Tibial nerve (tissue), 4 donors: ENCODE data around the gene TRPM4. TPM values are rescaled to one million over a fixed set of nuclear protein-coding genes. Genes with fewer than 3 reads are reported as not detected.

Experiments
- DNase-seq, 2 donors: peaks; one replicate each; pipeline ENCODE4 v3.0.0-alpha.2; 2019; ENCODE audit warnings: low spot score in 2 of 2
- H3K27ac ChIP-seq, 4 donors: fragments of 200-600 bp; sonication (generic) in 3 of 4; one replicate each; pipeline ENCODE4 v1.5.1; 2017 to 2019; ENCODE audit warnings: mild to moderate bottlenecking in 1 of 4
- H3K27me3 ChIP-seq, 2 donors: fragments of 200-600 bp; sonication (generic) in 1 of 2; one replicate each; pipeline versions ENCODE4 v1.5.1 to v1.6.0; 2017 to 2019
- H3K36me3 ChIP-seq, 3 donors: fragments of 200-600 bp; sonication (generic); one replicate each; pipeline ENCODE4 v1.5.1; 2018 to 2019
- H3K4me1 ChIP-seq, 4 donors: fragments of 200-600 bp; sonication (generic) in 3 of 4; one replicate each; pipeline ENCODE4 v1.5.1; 2017 to 2019
- H3K4me3 ChIP-seq, 4 donors: fragments of 200-600 bp; sonication (generic) in 3 of 4; one replicate each; pipeline ENCODE4 v1.5.1; 2017 to 2019; ENCODE audit warnings: mild to moderate bottlenecking in 1 of 4, moderate library complexity in 1 of 4
- H3K9me3 ChIP-seq, 4 donors: fragments of 200-600 bp; sonication (generic) in 3 of 4; one replicate each; pipeline ENCODE4 v1.5.1; 2017 to 2019
- EP300 ChIP-seq, 2 donors: sonication (generic); formaldehyde crosslinking; IDR thresholded peaks; one replicate each; pipeline ENCODE4 v1.6.1; 2017; ENCODE audit warnings: antibody characterized with exemption in 2 of 2, mild to moderate bottlenecking in 1 of 2
- POLR2A ChIP-seq, 2 donors: fragments of 450-650 bp; IDR thresholded peaks; one replicate each; pipeline ENCODE4 v1.6.1; 2017; ENCODE audit warnings: antibody characterized with exemption in 2 of 2, mild to moderate bottlenecking in 2 of 2, moderate library complexity in 2 of 2
- WGBS, 2 donors: methylation state at CpG; one replicate each; pipeline ENCODE4 v1.1.5; 2018; 5-methylcytosine and 5-hydroxymethylcytosine counted together
- total RNA-seq, 4 donors: library from RNA; depleted of rRNA; stranded (reverse); fragments of >200 nt; gene quantifications; one replicate each; pipeline ENCODE4 v1.1.0, GENCODE V29; 2016
- TF ChIP-seq, protein P1 (sequence below), 5 experiments: fragments of 200-600 bp in 3 of 5; fragments of 450-650 bp in 2 of 5; sonication (generic) in 3 of 5; IDR thresholded peaks; one replicate each; pipeline ENCODE4 v1.5.1; 2016 to 2019; ENCODE audit warnings: antibody characterized with exemption in 5 of 5, mild to moderate bottlenecking in 3 of 5, moderate library complexity in 2 of 5

The TRPM4 gene
- total RNA-seq, 4 donors from 2014 or later = 12.6 to 22.4 (median 16.7) TPM

GRCh38 chr19:49213791-49214190 lies 56.2 kb downstream of the TRPM4 start:
- peaks cover 0 to 22% (median 0%) of the 10 kb centered on the region in 4 donors for H3K4me1 ChIP-seq
- no peak overlapping the region for H3K27ac ChIP-seq
- H3K9me3 ChIP-seq = no peaks in the 10 kb centered on the region
- no peaks in the 10 kb centered on the region for H3K36me3 ChIP-seq
- no peaks in the 10 kb centered on the region for H3K27me3 ChIP-seq
- no peak overlapping the region for H3K4me3 ChIP-seq
- TF ChIP-seq POLR2A (IDR thresholded peaks at IDR 0.05) = no peak
- no peak for TF ChIP-seq EP300 (IDR thresholded peaks at IDR 0.05)
- TF ChIP-seq, protein P1, sequence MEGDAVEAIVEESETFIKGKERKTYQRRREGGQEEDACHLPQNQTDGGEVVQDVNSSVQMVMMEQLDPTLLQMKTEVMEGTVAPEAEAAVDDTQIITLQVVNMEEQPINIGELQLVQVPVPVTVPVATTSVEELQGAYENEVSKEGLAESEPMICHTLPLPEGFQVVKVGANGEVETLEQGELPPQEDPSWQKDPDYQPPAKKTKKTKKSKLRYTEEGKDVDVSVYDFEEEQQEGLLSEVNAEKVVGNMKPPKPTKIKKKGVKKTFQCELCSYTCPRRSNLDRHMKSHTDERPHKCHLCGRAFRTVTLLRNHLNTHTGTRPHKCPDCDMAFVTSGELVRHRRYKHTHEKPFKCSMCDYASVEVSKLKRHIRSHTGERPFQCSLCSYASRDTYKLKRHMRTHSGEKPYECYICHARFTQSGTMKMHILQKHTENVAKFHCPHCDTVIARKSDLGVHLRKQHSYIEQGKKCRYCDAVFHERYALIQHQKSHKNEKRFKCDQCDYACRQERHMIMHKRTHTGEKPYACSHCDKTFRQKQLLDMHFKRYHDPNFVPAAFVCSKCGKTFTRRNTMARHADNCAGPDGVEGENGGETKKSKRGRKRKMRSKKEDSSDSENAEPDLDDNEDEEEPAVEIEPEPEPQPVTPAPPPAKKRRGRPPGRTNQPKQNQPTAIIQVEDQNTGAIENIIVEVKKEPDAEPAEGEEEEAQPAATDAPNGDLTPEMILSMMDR (IDR thresholded peaks at IDR 0.05) = no peak
- 81 to 82% methylated on average over 12 to 13 of the region's 13 CpGs for WGBS, 2 donors
- DNase-seq = no peak

DNA sequence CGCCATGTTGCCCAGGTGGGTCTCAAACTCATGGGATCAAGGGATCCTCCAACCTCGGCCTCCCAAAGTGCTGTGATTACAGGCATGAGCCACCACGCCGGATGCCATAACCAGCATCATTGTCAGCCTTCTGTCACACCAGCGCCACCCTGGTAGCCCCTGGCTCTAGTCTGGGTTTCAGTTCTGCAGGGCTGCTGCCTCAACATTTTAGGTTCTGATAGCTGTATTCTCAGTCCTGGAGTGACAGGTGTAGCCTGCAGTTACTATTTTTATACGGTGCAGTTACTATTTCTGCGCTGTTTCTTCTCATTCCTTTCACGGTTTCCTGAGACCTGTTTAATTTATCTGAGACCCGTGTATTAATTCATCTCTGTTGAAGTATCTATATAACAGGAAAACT lies 57.1 kb downstream of the TRPM4 start:
- TF ChIP-seq POLR2A (IDR thresholded peaks at IDR 0.05) (no peak), EP300 (IDR thresholded peaks at IDR 0.05) (no peak)
- TF ChIP-seq, protein P1 (IDR thresholded peaks at IDR 0.05) = no peak
- Histone ChIP-seq H3K4me3 (no peak overlapping the region), H3K36me3 (no peaks in the 10 kb centered on the region), H3K27me3 (no peaks in the 10 kb centered on the region), H3K27ac (no peak overlapping the region), H3K4me1 (peaks cover 0 to 22% (median 0%) of the 10 kb centered on the region in 4 donors), H3K9me3 (no peaks in the 10 kb centered on the region)
- no peak for DNase-seq
- 91 to 93% methylated on average over 9 of the region's 9 CpGs for whole genome bisulfite sequencing, 2 donors

DNA sequence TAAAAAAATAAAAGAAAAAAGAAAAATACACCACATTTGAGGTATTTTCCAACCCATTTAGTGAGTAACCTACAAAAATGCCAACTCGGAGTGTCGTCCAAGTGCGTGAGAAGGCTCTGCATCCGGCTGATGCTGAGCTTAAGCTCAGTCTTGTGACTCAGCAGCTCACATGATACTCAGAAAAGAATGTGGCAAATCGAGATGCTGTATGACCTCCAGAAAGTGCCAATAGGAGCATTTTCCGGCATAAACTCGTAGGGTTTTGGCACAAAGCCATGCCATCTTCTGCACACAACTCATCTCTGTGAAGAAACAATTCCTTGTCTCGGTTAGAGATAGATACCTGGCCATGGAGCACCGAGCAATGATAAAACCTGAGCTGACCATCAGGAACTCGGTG lies 58.5 kb downstream of the TRPM4 start:
- H3K27me3 ChIP-seq = no peaks in the 10 kb centered on the region
- DNase-seq = no peak
- no peak overlapping the region for H3K27ac ChIP-seq
- H3K4me1 ChIP-seq = peaks cover 0 to 9% (median 0%) of the 10 kb centered on the region in 4 donors
- no peaks in the 10 kb centered on the region for H3K9me3 ChIP-seq
- TF ChIP-seq EP300 (IDR thresholded peaks at IDR 0.05) (no peak), POLR2A (IDR thresholded peaks at IDR 0.05) (no peak)
- TF ChIP-seq, protein P1 (IDR thresholded peaks at IDR 0.05) = no peak
- no peak overlapping the region for H3K4me3 ChIP-seq
- H3K36me3 ChIP-seq = no peaks in the 10 kb centered on the region
- 68 to 75% methylated on average over 9 to 10 of the region's 10 CpGs for WGBS, 2 donors

DNA sequence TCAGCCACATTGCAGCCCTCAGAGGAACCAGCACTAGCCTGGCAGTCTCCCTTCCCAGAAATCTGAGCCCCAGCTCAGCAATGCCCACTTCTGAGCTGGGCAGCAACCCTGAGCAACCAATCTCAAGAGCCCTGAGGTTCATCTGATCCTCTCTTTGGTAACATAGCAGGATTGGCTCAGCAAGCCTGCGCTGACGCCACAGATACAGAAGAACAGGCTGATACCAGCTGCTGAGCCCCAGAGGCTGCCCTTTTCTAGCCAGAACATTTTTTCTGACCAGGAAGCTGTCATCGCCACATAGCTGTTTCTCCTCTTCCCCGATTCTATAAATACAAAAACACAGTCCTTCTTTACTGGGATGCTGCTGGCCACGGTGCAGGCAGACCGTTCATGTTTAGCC lies 59.8 kb downstream of the TRPM4 start:
- no peaks in the 10 kb centered on the region for H3K27me3 ChIP-seq
- no peaks in the 10 kb centered on the region for H3K4me1 ChIP-seq
- H3K4me3 ChIP-seq = no peak overlapping the region
- 82 to 85% methylated on average over 6 of the region's 6 CpGs for WGBS, 2 donors
- no peak for TF ChIP-seq POLR2A (IDR thresholded peaks at IDR 0.05)
- TF ChIP-seq, protein P1 (IDR thresholded peaks at IDR 0.05) = no peak
- TF ChIP-seq EP300 (IDR thresholded peaks at IDR 0.05) = no peak
- DNase-seq = no peak
- H3K27ac ChIP-seq = no peak overlapping the region
- H3K9me3 ChIP-seq = no peaks in the 10 kb centered on the region
- no peaks in the 10 kb centered on the region for H3K36me3 ChIP-seq

DNA sequence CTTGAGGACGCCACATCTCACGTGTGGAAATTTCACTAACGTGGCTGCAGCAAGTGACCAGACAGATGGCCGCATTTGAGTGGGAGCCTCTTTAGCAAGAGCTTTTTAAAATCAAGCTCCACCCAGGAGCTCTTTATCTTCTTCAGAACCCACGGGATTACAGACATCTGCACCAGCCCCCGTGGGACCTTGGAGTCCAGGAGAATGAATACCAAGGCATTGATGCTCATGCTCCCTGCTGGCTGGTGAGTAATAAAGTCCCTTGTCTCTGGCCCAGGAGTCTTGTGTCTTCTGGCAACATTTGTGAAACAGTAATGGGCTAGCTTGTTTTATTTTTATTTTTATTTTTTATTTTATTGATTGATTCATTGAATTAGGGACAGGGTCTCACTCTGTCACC lies 64.4 kb downstream of the TRPM4 start:
- no peaks in the 10 kb centered on the region for H3K9me3 ChIP-seq
- TF ChIP-seq EP300 (IDR thresholded peaks at IDR 0.05) = no peak
- TF ChIP-seq, protein P1 (IDR thresholded peaks at IDR 0.05) = no peak
- TF ChIP-seq POLR2A (IDR thresholded peaks at IDR 0.05) = no peak
- WGBS, 2 donors = 80 to 81% methylated on average over 5 to 6 of the region's 6 CpGs

More for the DNA sequence above, 64.4 kb downstream of the TRPM4 start:
- no peaks in the 10 kb centered on the region for H3K36me3 ChIP-seq
- DNase-seq = no peak
- H3K27ac ChIP-seq = no peak overlapping the region
- peaks cover 0 to 8% (median 0%) of the 10 kb centered on the region in 4 donors for H3K4me1 ChIP-seq
- H3K4me3 ChIP-seq = no peak overlapping the region
- peaks cover 0 to 4% of the 10 kb centered on the region in 2 donors for H3K27me3 ChIP-seq
